ENCODE measurements around the gene PTOV1. TPM values are rescaled to one million over a fixed set of nuclear protein-coding genes. Genes with fewer than 3 reads are reported as not detected.

PTOV1 gene
- polyA plus RNA-seq, 1 experiment, result 37.6 TPM

GRCh38 chr19:49884109-49884508, 33.1 kb downstream of the PTOV1 start:
- Histone ChIP-seq H3K27ac (ENCODE audit: low read depth, low read length) (no peak overlapping the region), H3K4me3 (ENCODE audit: low read depth, low read length) (no peak overlapping the region), H3K27me3 (ENCODE audit: control insufficient read depth, insufficient read depth, low read length) (no peaks in the 10 kb centered on the region), H3K9me3 (ENCODE audit: control insufficient read depth, insufficient read depth, low read length) (peaks cover 13% of the 10 kb centered on the region)
- POLR2A ChIA-PET, result no interaction called here
- TF ChIP-seq CTCF (IDR thresholded peaks at IDR 0.05; ENCODE audit: low read depth, low read length), result no peak
- CTCF ChIA-PET, result no interaction called here
- DNase-seq (ENCODE audit: low read depth, low spot score), result no peak

- Histone ChIP-seq H3K9me3 (ENCODE audit: control insufficient read depth, insufficient read depth, low read length) (peaks cover 19% of the 10 kb centered on the region), H3K27me3 (ENCODE audit: control insufficient read depth, insufficient read depth, low read length) (no peaks in the 10 kb centered on the region), H3K27ac (ENCODE audit: low read depth, low read length) (no peak overlapping the region), H3K4me3 (ENCODE audit: low read depth, low read length) (no peak overlapping the region)
- ChIA-PET CTCF (no interaction called here), POLR2A (no interaction called here)
- TF ChIP-seq CTCF (IDR thresholded peaks at IDR 0.05; ENCODE audit: low read depth, low read length), result no peak
- DNase-seq (ENCODE audit: low read depth, low spot score), result no peak
Measured at GRCh38 chr19:49884760-49885159, 33.8 kb downstream of the PTOV1 start.

GRCh38 chr19:49887037-49887664, 36.2 kb downstream of the PTOV1 start:
- POLR2A ChIA-PET, result interaction anchor here (0.6 kb wide), 1 partner anchor 15 kb away, joined by 3 read pairs; no protein-coding TSS in a partner anchor
- DNase-seq (ENCODE audit: low read depth, low spot score), result no peak
- no peaks in the 10 kb centered on the region for H3K27me3 ChIP-seq (ENCODE audit: control insufficient read depth, insufficient read depth, low read length)
- H3K9me3 ChIP-seq (ENCODE audit: control insufficient read depth, insufficient read depth, low read length), result peaks cover 20% of the 10 kb centered on the region
- H3K4me3 ChIP-seq (ENCODE audit: low read depth, low read length), result no peak overlapping the region
- CTCF ChIA-PET, result no interaction called here
- no peak overlapping the region for H3K27ac ChIP-seq (ENCODE audit: low read depth, low read length)
- TF ChIP-seq CTCF (IDR thresholded peaks at IDR 0.05; ENCODE audit: low read depth, low read length), result no peak

- peaks cover 12% of the 10 kb centered on the region for H3K9me3 ChIP-seq (ENCODE audit: control insufficient read depth, insufficient read depth, low read length)
- no peak overlapping the region for H3K4me3 ChIP-seq (ENCODE audit: low read depth, low read length)
- ChIA-PET CTCF (interaction anchor here (0.6 to 1.1 kb wide), 2 partner anchors 12 to 308 kb away, joined by 3 to 7 read pairs; no protein-coding TSS in a partner anchor), POLR2A (no interaction called here)
- DNase-seq (ENCODE audit: low read depth, low spot score), result no peak
- no peaks in the 10 kb centered on the region for H3K27me3 ChIP-seq (ENCODE audit: control insufficient read depth, insufficient read depth, low read length)
- no peak for TF ChIP-seq CTCF (IDR thresholded peaks at IDR 0.05; ENCODE audit: low read depth, low read length)
- H3K27ac ChIP-seq (ENCODE audit: low read depth, low read length), result no peak overlapping the region
Measured at GRCh38 chr19:49887665-49888509, 36.9 kb downstream of the PTOV1 start.

- no peak for TF ChIP-seq CTCF (IDR thresholded peaks at IDR 0.05; ENCODE audit: low read depth, low read length)
- H3K27me3 ChIP-seq (ENCODE audit: control insufficient read depth, insufficient read depth, low read length), result no peaks in the 10 kb centered on the region
- CTCF ChIA-PET, result interaction anchor here (0.6 to 1.1 kb wide), 2 partner anchors 11 to 308 kb away, joined by 3 to 7 read pairs; no protein-coding TSS in a partner anchor
- H3K4me3 ChIP-seq (ENCODE audit: low read depth, low read length), result no peak overlapping the region
- DNase-seq (ENCODE audit: low read depth, low spot score), result no peak
- peaks cover 9% of the 10 kb centered on the region; the same call in 1 of the 2 replicates for H3K9me3 ChIP-seq (ENCODE audit: control insufficient read depth, insufficient read depth, low read length)
- POLR2A ChIA-PET, result no interaction called here
- H3K27ac ChIP-seq (ENCODE audit: low read depth, low read length), result no peak overlapping the region
Measured at GRCh38 chr19:49888510-49888824, 37.5 kb downstream of the PTOV1 start.

Measured in AG04450 (cell line).